ENCODE results near the gene TRIM69.
A peak's percentile ranks its signal among the peaks of the same experiment; 100 is the strongest.

GRCh38 chr15:44813231-44813630 lies 76.9 kb downstream of the TRIM69 start:
- TF ChIP-seq CTCF (IDR thresholded peaks at IDR 0.05), result peak in 1 of 12 donors; percentile 13
- TF ChIP-seq POLR2A (IDR thresholded peaks at IDR 0.05), result no peak

Measured in heart left ventricle (tissue), 13 donors.